GM18870 (cell line): ENCODE results near the gene MYO5B.
"Not testable (repeated sequence)": the region's sequence is repeated elsewhere in the genome, so short reads cannot be mapped to it uniquely, and the experiment has no call there.

Source experiments
- ATAC-seq: cut with Tn5 transposase; IDR thresholded peaks from one replicate; pipeline ENCODE4 v1.9.1; 2021; ENCODE audit warnings: moderate library complexity; ENCODE audit not compliant: unreplicated experiment

The MYO5B gene

DNA sequence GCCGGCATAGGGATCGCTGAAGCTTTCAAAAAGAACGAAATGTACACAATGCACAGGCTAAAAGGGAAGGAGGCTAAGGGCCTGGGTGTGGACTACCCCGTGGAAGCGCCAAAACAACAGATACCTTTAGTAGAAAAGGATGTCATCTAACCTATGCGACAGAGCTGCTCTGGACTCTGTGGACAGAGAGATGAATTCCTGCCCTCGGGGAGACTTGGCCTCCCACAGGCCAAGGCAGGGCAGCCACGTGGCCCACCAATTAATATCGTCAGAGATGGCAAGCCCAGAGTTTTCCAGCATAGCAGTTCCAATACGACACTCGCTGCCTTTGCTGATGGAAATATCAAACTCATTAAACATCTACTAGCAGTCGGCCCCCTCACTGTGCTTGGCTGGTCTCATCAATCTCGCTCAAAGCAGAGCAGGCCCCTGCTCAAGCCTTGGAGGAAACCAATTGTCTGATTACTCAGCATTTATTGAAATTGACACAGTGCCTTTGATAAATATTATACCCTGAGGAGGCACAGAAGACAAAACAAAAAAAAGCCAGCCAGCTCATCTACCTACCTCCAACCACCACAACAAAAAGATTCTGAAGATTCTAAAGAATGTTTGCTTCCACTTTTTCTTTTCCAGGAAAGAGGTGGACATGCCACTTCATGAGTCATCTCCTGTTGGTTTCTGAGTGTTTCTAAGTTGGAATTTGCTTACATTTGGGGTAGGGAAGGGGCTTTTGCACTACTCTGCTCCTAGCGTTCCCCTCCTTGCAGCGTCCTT, 302.6 kb downstream of the MYO5B start:
- no peak for ATAC-seq

- ATAC-seq = no peak
These were observed 304.9 kb downstream of the MYO5B start for GRCh38 chr18:49890041-49890440.

DNA sequence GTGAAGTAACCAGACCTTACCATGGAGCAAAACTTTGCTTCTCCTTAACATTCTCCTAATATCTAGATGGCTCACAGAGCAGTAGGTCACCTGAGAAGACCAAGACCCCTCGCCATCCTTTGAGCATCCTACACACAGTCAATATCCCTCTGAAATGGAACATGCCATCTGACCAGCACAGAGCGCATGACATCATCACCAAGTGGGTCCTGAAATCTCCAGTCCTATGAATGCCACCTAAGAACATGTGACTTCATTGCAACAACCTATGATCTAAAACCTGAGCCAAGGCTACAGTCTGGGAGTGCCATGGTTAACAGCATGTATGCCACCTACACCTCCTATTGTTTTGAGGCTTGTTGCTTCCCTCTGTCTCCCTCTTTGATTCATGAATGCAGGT, 305.4 kb downstream of the MYO5B start:
- not testable (repeated sequence) for ATAC-seq

DNA sequence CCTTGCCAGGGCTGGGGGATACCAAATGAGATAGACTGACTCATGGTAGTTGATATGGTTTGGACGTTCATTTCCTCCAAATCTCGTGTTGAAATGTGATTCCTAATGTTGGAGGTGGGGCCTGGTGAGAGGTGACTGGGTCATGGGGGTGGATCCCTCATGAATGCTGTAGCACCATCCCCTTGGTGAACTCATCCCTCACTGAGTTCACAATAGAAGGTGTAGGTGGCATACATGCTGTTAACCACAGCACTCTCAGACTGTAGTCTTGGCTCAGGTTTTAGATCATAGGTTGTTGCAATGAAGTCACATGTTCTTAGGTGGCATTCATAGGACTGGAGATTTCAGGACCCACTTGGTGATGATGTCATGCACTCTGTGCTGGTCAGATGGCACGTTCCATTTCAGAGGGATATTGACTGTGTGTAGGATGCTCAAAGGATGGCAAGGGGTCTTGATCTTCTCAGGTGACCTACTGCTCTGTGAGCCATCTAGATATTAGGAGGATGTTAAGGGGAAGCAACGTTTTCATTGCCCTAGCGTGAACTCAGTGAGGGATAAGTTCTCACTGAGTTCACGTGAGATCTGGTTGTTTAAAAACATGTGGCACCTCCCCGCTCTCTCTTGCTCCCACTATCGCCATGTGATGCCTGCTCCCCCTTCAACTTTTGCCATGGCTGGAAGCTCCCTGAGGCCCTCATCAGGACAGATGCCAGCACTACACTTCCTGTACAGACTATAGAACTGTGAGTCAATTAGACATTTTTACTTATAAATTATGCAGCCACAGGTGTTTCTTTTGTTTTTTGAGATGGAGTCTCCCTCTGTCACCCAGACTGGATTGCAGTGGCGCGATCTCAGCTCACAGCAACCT, 307.8 kb downstream of the MYO5B start:
- ATAC-seq = no peak

DNA sequence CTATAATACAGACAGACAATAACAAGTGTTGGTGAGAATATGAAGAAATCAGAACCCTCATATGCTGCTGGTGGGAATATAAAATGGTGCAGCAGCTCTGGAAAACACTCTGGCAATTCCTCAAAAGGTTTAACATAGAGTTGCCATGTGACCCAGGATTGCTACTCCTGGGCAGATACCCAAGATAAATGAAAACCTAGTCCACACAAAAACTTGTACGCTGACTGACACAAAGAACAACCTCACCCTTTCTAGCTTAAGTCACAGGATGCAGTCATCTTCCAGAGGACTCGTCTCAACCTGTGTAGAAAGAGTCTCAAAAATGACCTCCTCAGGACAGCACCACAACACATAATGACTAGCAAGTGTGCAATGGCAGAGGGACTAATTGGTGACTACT, 310.0 kb downstream of the MYO5B start:
- no peak for ATAC-seq

- ATAC-seq = no peak
These were observed 310.5 kb downstream of the MYO5B start for GRCh38 chr18:49884465-49884864.

GRCh38 chr18:49880661-49881060, 314.3 kb downstream of the MYO5B start:
- no peak for ATAC-seq

DNA sequence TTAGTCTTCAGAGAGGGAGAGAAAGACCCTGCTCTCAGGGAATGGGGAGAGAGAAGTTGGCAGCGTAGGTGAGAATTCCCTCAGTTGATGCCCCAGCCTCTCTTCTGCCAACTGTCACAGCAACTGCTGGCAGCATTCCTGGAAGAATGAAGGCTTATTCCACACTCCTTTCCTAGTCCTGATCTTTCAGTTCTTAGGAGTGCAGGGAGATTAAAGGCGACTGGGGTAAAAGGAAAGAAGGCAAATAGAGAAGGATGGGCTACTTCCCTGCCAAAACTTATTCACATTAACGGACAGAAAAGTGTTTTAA, 315.7 kb downstream of the MYO5B start:
- no peak for ATAC-seq

DNA sequence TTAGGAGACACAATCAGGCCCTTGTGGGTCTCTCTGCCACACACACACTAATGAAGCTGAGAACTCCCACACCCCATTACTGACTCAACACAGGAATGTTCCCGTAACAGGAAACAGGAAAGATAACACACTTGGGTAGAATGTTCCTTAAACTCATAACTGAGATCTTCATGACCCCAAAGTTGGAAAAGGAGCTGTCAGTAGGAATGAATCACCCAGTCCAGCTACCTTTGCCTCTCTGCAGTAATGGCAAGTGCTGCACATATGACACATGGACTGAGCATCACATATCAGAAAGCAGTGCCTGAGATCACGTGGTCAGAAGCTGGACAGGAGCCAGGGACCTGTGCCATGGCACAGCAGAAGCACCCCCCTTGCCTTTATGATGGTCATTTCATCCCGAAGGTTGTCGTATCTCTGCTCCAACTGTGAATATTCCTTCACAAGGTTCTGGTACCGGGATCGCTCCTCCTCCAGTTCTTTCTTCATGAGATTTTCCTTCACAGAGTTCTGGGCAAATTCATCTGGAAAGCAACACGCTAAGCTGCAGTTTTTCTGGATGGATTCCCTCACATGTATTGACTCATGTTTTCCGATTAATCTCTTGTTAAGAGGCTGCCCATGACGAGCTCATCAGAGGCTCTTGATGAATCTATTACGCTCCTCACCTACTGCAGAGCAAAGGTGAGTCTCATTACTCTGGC, 316.2 kb downstream of the MYO5B start:
- ATAC-seq = no peak

DNA sequence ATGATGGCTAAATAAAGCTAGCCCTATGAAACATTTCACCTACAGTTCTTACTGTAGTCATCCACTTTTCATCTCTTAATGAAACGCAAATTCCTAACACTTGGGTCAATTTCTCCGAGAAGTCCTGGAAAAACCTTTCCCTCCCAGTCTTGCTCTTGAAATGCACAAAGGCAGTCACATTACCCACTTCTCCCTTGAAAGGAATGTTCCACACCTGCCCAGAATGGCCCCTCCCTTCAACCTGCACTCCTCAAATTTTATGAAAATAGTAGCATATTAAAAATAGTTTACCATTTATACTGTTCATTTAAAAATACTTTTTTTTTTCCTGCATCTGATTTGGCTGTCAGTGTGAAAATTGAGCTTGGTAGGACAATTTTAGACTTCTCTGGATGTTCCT, 316.9 kb downstream of the MYO5B start:
- no peak for ATAC-seq

DNA sequence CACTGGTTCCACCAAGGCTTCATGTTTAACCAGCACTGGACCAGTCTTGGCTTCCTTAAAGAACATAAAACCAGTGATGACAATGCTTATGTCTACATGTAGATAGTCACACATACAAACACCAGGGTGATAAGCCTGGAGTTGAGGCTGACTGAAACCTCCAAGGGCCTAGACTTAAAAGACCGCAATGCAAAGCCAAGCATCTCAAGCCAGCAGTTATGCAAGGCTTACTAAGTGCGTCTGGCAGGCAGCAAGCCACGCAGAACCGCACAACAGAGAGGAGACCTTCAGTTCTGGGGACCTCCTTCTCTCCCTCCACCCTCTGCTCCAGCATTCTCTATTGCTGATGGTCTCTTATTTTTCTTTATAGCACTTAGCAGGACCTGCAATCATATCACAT, 318.4 kb downstream of the MYO5B start:
- ATAC-seq = no peak

DNA sequence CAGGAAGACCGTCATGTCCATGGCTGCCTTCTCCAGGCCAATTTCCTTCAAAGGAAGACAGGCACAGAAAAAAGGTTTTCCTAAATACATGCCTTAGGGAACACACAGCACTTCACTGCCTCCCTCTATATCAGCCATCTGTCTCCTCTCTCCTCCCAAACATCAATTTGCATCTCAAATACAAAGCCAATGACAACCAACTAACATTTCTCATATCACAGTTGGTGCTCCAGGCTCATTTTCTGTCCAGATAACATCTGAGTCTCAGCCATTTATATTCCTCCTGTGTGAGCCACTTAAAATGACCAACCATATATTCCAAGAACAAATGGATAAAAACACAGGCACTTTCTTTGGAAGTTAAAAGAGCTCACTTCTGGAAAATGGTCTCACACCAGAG, 319.2 kb downstream of the MYO5B start:
- ATAC-seq = no peak

DNA sequence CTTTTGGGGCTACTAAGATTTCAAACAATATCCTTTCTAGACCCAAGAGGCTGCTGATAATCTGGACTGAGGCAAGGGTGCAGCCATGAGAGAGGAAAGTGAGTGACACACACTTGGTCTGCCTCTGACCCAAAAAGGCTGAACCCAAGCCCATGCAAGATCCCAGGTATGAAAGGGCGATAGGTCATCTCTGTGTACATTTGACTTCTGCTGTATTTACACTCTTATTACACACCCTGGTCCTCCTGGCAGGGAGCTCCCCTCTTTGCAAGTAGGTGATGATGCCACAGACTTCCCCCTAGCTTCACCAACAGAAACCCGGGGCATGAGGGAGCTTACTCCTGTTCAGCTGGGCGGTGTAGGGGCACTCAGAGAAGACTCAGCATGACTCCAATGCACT, 319.8 kb downstream of the MYO5B start:
- no peak for ATAC-seq

- no peak for ATAC-seq
These were observed 320.7 kb downstream of the MYO5B start for GRCh38 chr18:49874238-49874637.

GRCh38 chr18:49869354-49869753, 325.6 kb downstream of the MYO5B start:
- ATAC-seq = no peak

DNA sequence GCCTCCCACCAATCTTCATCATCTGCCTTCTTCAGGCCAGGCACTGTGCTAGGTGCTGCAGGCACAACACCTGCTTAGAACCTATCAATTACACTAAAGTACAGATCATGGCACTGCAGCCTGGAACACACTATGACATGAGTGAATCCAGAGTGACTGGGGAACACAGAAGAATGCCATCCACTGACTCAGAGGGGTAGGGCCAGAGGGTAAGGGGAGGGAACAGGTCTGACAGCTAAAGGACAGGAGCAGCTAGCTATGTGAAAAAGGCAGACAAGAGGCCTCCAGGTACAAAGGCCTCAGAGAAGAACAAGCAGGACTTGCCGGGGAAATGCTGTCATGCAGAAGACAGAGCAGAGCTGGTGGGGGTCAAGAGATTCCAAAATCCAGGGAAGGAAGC, 328.3 kb downstream of the MYO5B start:
- no peak for ATAC-seq

DNA sequence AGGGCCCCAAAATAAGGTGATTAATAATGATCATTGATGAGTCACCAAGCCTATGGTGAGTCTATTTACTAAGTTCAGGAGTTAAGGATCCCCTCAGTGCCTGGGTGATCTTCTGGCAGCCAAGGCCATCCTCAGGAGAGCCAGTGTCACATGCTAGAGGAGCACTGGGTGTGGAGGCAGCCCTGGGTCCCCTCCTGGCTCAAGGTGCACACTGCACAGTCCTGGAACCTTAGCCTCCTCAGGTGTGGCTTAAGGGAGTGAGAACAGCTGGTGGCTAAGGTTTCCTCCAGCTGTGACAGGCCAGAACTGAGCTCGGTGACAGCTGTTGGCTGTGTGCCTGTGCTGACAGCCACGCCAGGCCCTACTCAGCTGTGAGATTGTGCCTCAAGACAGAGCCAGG, 329.5 kb downstream of the MYO5B start:
- ATAC-seq = no peak

DNA sequence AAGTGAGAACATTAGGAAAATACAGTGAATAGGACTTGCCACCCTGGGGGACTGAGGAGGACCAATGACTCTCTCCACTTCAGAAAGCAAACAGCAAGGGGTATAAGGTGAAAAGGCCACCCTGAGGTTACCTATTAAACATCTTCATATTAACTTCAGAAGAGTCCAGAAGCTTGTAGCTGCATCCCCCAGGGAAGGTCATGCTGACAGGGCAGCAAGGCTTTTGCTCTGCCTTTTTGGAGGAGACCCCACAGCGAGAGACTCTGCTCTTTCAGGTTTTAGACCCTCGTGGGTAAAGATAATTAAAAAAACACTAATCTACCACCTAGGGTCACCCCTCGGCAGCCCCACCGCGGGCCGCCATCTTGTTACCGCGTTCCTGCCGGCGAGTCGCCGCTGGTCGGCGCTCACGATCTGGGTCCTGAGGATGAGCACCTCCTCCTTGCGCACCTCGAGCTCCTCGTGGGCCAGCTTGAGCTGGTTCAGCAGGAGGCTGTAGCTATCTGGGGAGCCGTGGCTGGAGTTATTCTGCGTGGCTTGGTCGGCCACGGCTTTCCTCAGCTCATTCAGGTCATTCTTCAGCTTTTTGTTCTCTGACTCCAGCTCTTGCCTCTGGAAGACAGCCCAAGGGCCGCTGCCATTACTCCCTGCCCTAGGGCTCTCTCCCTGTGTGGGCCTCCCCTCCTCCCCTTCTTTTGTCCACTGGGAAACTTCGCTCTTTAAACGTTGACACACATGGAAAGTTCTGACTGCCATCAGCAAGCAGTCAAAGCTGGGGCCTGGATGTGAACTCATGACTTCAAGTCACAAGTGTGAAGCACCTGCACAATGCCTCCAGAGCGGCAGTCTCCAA, 331.0 kb downstream of the MYO5B start:
- no peak for ATAC-seq

DNA sequence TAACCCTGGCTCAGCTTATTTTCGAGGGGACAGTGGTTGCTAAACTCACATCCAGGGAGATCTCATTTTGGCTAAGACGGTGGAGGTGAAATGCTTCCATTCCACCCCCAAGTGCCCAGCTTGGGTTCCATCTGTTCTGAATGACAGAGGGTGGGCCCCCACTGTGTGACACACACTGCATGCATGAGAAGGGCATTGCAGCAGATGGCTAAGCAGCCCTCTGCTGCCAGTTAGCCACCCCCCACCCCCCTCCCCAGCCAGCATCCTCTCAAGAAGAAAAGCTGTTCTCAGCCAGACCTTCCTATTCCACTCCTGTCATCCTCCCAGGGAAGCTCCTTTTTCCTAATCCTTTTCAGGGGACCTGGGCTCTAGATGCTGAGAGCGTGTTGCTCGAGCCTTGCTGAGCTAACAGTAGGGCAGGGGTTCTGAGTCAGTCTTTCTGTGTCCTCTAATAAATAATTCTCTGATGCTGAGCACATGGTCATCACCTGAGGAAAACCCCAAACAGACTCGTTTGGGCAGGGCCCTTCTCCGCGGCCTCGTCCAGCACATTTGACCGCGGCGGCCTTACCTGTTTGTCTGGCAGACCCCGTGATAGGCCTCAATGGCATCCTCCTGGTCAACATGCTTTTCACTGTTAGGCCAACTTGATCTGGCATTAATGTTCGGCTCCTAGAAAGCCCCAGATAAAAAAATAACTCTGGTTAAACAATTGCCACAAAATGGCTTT, 332.1 kb downstream of the MYO5B start:
- no peak for ATAC-seq

- no peak for ATAC-seq
These were observed 333.3 kb downstream of the MYO5B start for GRCh38 chr18:49861659-49862058.
